Occipital lobe (tissue), 2 donors: ENCODE results near the gene EXOC6B. TPM values are rescaled to one million over a fixed set of nuclear protein-coding genes. Genes with fewer than 3 reads are reported as not detected.
"Not testable (repeated sequence)": the region's sequence is repeated elsewhere in the genome, so short reads cannot be mapped to it uniquely, and the experiment has no call there.

Experiments
- DNase-seq: peaks from one replicate; lab custom pipeline; 2025; lab: John Stamatoyannopoulos, UW
- total RNA-seq: library from RNA; depleted of rRNA; stranded (reverse); fragments of >200 nt; gene quantifications from one replicate; pipeline ENCODE4 v1.2.3, GENCODE V29; 2014

EXOC6B gene
- total RNA-seq, 1 donor from 2014 or later = 190 TPM

GRCh38 chr2:72685638-72686213, 140.1 kb downstream of the EXOC6B start:
- no peak for DNase-seq

- DNase-seq = no peak
These were observed 143.8 kb downstream of the EXOC6B start for GRCh38 chr2:72682061-72682460.

DNA sequence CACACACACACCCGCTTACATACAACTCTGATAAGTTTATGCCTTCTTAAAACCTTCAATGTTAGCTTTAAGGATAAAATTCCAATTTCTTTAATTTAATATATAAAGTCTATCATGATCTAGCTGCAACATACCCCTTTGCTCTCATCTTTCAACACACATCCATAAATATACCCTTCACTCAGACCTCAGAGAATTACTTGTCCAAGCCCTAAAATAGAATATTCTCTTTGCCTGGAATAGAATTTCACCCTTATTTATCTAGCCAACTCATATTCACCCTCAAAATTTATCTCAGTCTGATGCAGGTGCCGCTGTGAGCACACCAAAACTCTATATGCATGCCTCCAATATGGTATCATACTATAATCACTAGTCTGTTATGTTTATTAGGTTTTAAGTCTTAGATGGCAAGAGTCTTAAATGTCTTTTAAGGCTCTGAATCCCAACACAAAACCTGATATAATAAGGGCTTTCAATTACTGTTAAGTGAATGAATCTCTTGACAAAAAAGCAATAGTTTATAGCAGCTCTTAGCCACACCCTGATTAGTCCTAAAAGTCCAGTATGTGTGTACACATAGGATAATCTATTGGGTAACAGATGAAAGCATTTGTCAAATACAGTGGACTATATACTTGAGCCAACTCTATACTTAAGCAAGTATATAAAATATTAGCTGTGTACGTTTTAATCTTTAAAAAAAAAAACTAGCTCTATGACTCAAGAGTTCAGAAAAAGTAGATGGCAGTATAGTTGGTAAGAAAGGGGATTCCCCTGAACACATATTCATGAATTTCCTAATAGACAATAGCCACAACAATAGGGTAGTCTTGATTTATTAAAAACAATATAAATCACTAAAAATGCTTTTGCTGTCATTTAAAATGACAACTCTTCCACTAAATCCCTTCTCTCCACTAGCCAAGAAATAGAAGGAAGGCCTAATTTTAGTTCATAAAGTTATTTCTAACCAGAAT, 144.5 kb downstream of the EXOC6B start:
- no peak for DNase-seq

DNA sequence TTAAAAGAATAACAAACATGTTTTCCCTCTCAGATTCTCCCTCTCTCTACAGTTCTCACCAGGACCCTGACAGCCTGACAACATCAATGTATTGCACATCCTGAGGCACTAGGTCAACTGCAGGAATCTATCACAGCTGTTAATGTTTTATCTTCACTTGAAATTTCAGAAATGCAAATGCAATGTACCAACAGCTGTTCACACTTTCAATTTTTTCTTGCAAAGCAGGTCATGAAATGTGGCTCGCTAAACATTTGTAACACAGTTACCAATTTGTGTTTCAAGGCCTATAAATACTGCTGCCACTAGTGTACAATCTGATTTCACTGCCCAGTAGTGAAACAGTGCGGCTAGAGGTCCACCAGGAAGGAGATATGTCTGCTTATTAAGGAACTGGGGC, 147.8 kb downstream of the EXOC6B start:
- no peak for DNase-seq

DNA sequence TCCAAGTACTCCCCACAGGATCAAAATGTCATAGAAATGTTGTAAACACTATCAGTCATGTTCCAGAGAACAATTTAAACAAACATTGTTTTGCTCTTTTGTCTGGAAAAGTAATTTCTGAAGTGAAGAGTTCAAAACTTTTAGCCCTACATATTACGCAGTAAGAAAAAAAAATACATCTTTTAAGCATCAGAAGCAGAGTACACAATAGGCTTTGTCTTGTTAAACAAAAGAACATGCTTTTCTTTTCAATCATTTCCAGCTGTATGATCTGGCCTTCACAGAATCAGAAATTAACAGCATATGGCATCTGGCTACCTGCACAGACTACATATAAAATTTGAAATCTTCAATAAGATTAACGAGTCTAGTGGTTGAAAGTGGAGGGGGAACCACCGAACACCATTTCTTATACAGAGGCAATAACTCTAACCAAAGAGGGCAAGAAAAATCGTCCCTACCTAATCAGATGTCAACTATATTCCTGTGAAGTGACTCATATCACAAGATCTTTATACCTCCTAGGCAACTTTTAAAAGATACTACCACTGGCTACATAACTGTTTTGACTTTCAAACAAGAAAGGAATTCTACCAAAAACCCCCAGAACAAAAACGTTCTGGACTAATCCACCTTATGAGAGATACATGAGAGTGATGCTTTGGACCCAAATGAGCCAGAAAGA, 149.3 kb downstream of the EXOC6B start:
- no peak for DNase-seq

- DNase-seq = no peak
These were observed 150.6 kb downstream of the EXOC6B start for GRCh38 chr2:72674982-72675915.

- no peak for DNase-seq
These were observed 152.6 kb downstream of the EXOC6B start for GRCh38 chr2:72673279-72673678.

GRCh38 chr2:72669121-72669520, 156.7 kb downstream of the EXOC6B start:
- no peak for DNase-seq

DNA sequence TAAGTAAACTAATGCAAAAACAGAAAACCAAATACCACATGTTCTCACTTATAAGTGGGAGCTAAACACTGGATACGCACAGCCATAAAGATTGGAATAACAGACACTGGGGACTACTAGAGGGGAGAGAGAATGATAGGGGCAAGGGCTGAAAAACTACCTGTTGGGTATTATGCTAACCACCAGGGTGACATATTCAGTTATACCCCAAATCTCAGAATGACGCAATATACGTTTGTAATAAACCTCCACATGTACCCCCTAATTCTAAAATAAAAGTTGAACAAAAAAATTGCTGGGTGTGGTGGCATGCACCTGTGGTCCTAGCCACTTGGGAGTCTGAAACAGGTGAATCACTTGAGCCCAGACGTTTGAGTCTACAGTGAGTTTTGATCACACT, 157.2 kb downstream of the EXOC6B start:
- DNase-seq = no peak

DNA sequence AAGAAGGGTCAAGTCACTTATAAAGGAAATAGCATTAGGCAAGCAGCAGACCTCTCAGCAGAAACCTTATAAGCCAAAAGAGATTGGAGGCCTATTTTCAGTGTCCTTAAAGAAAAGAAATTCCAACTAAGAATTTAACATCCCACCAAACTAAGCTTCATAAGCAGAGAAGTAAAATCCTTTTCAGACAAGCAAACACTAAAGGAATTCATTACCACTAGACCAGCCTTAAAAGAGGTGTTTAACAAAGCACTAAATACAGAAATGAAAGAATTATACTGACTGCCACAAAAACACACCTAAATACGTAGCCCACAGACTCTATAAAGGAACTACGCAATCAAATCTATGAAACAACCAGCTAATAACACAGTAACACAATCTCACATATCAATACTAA, 160.4 kb downstream of the EXOC6B start:
- no peak for DNase-seq

DNA sequence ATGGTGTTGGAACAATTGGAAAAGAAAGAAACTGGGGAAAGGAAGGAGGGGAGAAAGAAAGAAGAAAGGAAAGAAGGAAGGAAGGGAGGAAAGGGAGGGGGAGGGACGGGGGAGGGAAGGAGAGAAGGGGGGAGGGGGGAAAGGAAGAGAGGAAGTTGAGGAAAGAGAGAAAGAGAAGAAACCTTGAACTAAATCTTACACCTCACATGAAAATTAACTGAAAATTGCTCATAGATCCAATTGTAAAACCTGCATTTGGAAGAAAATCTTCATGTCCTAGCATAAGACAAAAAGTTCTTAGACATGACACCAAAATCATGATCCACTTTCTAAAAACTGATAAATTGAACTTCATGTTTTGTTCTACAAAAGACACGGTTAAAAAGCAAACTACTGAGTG, 163.8 kb downstream of the EXOC6B start:
- no peak for DNase-seq

- no peak for DNase-seq
These were observed 176.0 kb downstream of the EXOC6B start for GRCh38 chr2:72649810-72650209.

- not testable (repeated sequence) for DNase-seq
These were observed 184.6 kb downstream of the EXOC6B start for GRCh38 chr2:72641221-72641620.

DNA sequence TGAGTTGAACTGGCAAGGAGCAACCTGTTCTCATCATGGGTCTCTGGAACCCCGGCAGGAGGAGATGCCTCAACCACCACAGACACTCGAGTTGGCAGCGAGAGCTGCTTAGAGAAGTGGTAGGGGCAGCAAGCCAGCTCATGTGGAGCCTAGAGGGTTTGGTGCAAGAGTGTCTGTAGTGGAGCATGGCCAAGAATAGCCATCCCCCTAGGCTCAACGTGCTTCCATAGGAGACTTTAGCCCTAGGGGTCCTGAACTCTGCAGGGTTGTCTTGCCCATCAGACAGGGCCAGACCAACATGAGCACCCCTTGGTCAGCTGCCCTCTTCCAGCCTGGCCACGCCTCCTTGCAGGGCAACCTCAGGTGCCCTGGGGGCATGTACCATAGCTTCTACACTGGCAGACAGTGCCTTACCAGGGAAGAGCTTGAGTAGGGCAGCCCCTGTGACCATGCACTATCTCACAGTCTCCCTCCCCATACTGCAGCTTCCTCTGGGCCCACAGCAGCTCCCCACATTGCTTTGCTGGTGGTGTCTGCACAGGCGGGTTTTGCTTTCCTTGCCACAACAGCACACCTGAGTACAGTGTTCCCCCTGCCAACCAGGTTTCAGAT, 187.1 kb downstream of the EXOC6B start:
- DNase-seq = no peak

DNA sequence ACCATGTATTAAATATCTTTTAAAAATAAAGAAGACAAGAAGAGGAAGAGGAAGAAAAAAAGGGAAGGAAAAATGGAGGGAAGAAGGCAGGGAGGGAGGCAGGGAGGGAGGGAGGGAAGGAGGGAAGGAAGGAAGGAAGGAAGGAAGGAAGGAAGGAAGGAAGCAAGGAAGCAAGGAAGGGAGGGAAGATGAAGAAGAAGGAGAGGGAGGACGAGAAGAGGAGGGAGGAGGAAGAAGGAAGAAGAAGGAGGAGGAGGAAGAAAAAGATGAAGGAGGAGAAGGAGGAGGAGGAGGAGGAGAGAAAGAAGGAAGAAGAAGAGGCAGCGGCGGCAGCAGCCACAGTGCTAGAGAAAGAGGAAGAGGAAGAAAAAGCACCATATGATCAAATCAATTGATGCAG, 189.6 kb downstream of the EXOC6B start:
- no peak for DNase-seq

- DNase-seq = no peak
These were observed 195.1 kb downstream of the EXOC6B start for GRCh38 chr2:72630767-72631166.

GRCh38 chr2:72629062-72629461, 196.8 kb downstream of the EXOC6B start:
- DNase-seq = no peak

DNA sequence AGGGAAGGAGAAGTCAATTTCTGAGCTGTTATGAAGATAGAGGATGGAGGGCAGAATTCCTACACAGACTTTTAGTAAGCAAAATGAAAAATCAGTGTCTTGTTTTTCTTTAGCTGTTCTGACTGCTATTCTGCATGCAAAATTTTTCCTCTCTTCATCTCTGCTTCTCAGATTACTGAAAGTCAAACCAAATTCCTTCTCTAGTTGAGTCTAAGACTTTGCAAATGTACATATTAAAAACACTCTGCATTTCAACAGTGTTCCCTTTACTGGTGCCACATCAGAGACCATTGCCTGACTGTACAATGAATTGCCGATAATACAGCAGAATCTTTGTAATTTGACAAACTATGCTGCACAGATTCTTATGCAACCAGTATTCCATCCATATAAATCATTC, 198.8 kb downstream of the EXOC6B start:
- DNase-seq = no peak

- DNase-seq = no peak
These were observed 200.5 kb downstream of the EXOC6B start for GRCh38 chr2:72625366-72625765.

DNA sequence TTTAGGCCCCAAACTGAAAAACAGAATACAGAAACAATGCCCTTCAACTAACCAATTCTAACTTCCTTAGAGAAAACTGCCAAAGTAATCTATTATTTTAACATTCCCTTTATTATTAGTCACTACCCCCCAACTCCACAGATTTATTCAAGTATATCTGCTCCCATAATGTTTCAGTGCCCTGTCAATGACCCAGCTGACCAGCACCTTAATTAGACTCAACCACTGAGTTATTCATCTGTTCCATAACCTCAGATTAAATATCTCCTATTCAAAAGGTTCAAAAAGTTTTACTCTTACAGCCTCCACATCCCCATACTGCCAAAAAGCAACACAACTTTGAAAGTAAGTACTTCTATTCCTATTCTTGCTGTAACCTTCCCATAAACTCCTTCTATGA, 202.4 kb downstream of the EXOC6B start:
- DNase-seq = no peak

GRCh38 chr2:72619626-72620025, 206.2 kb downstream of the EXOC6B start:
- DNase-seq = no peak
